A673 (cell line): ENCODE measurements around the gene ANP32A. TPM values are rescaled to one million over a fixed set of nuclear protein-coding genes. Genes with fewer than 3 reads are reported as not detected.

Experiments
- BruUV-seq: library from RNA; stranded (reverse); fragments of 400-500 nt; replicated peaks from 2 replicates; lab custom pipeline; 2021; lab: Mats Ljungman, UMichigan
- CTCF ChIA-PET: fragments of 300-600 bp; sonication (Branson Sonifier 250); formaldehyde crosslinking; loops from one replicate; lab custom pipeline; 2022; ENCODE audit warnings: antibody characterized with exemption; lab: Charles Lee
- POLR2A ChIA-PET: fragments of 300-600 bp; sonication (Branson Sonifier 250); formaldehyde crosslinking; loops from one replicate; lab custom pipeline; 2022; ENCODE audit warnings: antibody characterized with exemption; ENCODE audit not compliant: low non-redundant PET; lab: Charles Lee
- DNase-seq: peaks from one replicate; pipeline ENCODE4 v3.0.0-alpha.2; 2015; ENCODE audit warnings: low spot score
- H3K27ac ChIP-seq: fragments of 200-600 bp; sonication (generic); 2 replicates; pipeline ENCODE4 v1.5.1; 2016; ENCODE audit warnings: mixed run types, low read depth, mild to moderate bottlenecking, mixed read lengths, antibody characterized with exemption, low read length; ENCODE audit not compliant: poor library complexity, severe bottlenecking
- H3K27me3 ChIP-seq: fragments of 200-600 bp; sonication (generic); replicated peaks from 2 replicates; pipeline ENCODE4 v1.6.1; 2017; ENCODE audit warnings: mixed run types, low read depth, mild to moderate bottlenecking, mixed read lengths, antibody characterized with exemption, low read length; ENCODE audit not compliant: insufficient read depth, poor library complexity
- H3K36me3 ChIP-seq: fragments of 200-600 bp; sonication (generic); 2 replicates; pipeline ENCODE4 v1.6.1; 2016; ENCODE audit warnings: mixed run types, mild to moderate bottlenecking, mixed read lengths, antibody characterized with exemption, low read length; ENCODE audit not compliant: insufficient read depth, poor library complexity, severe bottlenecking
- H3K4me1 ChIP-seq: fragments of 200-600 bp; sonication (generic); 2 replicates; pipeline ENCODE4 v1.6.1; 2017; ENCODE audit warnings: mixed run types, mild to moderate bottlenecking, mixed read lengths, antibody characterized with exemption, low read length; ENCODE audit not compliant: insufficient read depth, poor library complexity, severe bottlenecking
- H3K4me3 ChIP-seq: fragments of 200-600 bp; sonication (generic); 2 replicates; pipeline ENCODE4 v1.5.1; 2016; ENCODE audit warnings: low read depth, mixed run types, mild to moderate bottlenecking, mixed read lengths, low read length; ENCODE audit not compliant: poor library complexity, severe bottlenecking
- H3K9me3 ChIP-seq: fragments of 200-600 bp; sonication (generic); 2 replicates; pipeline ENCODE4 v1.6.1; 2016; ENCODE audit warnings: mixed run types, low read depth, mild to moderate bottlenecking, mixed read lengths, antibody characterized with exemption, low read length; ENCODE audit not compliant: poor library complexity, severe bottlenecking
- EZH2 ChIP-seq: fragments of 200-600 bp; sonication (generic); IDR thresholded peaks from 2 replicates; pipeline ENCODE4 v1.6.1; 2017; ENCODE audit warnings: borderline replicate concordance, low read depth, mild to moderate bottlenecking, mixed read lengths, antibody characterized with exemption, low read length; ENCODE audit not compliant: poor library complexity, severe bottlenecking
- intact Hi-C: fragments of 100-400 bp; cut with micrococcal nuclease; formaldehyde crosslinking; loops from one replicate; pipeline ENCODE4 v1.10.0; 2022; ENCODE audit not compliant: unreplicated experiment
- total RNA-seq: library from RNA; stranded (reverse); gene quantifications from 2 replicates; pipeline ENCODE4 v1.2.3, GENCODE V29; 2021
- TF ChIP-seq, protein P1 (sequence below): fragments of 300-800, 200-600 bp; sonication (generic); conservative IDR thresholded peaks from 2 replicates; pipeline ENCODE4 v1.5.1; 2017; ENCODE audit warnings: low read depth, mild to moderate bottlenecking, antibody characterized with exemption, low read length, moderate library complexity, mixed read lengths

ANP32A gene
- total RNA-seq, 1 experiment from 2014 or later: 331 TPM

DNA sequence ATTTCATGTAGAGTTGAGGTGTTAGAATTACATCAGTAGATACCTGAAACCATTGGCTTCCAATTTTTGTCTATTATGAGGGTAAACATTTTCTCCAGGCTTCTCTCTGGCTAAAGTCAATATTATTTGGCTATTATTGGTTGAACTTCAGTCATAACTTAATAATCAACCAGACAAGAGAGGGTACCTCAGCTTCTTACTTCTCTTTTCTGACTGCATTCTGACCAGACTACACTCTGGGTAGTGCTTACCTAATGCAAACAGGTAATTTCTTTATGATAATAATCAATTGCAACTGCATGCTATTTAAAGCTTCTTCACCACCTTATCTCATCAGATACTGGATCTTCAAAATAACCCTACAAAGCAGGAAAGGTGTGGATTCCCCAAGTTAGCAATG is 85.1 kb downstream of the ANP32A start:
- ChIA-PET CTCF (interaction anchor here (0.6 kb wide), 1 partner anchor 506 kb away, joined by 4 read pairs; no protein-coding TSS in a partner anchor), POLR2A (no interaction called here)
- no TSS peak for BruUV-seq

DNA sequence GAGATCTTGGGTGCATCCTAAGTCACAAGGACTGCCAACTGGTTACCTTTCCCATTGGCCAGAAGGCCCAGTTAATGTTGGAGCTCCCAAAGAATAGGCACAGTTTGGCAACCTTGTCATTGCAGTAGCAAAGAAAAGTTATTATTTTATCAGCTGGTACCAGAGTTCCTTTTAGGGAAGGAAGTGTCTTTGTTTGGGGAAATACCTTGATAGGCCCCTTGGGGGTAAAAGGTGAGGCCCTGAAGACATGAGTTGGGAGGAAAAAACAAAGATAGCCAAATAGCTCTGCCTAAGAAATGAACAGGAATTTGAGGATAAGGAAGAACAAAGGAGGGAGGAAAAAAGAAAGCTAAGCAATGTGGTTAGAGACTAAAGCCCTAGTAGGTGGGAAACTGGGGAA is 85.8 kb downstream of the ANP32A start:
- BruUV-seq: no TSS peak
- no peak for DNase-seq
- H3K27ac ChIP-seq: no peak overlapping the region
- no peak overlapping the region for H3K4me3 ChIP-seq
- intact Hi-C loops: loop anchor here (5.0 kb wide), 1 partner anchor 187 kb away; no protein-coding TSS in a partner anchor
- TF ChIP-seq, protein P1, sequence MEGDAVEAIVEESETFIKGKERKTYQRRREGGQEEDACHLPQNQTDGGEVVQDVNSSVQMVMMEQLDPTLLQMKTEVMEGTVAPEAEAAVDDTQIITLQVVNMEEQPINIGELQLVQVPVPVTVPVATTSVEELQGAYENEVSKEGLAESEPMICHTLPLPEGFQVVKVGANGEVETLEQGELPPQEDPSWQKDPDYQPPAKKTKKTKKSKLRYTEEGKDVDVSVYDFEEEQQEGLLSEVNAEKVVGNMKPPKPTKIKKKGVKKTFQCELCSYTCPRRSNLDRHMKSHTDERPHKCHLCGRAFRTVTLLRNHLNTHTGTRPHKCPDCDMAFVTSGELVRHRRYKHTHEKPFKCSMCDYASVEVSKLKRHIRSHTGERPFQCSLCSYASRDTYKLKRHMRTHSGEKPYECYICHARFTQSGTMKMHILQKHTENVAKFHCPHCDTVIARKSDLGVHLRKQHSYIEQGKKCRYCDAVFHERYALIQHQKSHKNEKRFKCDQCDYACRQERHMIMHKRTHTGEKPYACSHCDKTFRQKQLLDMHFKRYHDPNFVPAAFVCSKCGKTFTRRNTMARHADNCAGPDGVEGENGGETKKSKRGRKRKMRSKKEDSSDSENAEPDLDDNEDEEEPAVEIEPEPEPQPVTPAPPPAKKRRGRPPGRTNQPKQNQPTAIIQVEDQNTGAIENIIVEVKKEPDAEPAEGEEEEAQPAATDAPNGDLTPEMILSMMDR: no peak
- TF ChIP-seq EZH2: no peak
- no peaks in the 10 kb centered on the region for H3K36me3 ChIP-seq
- no peaks in the 10 kb centered on the region for H3K9me3 ChIP-seq
- H3K4me1 ChIP-seq: peaks cover 5% of the 10 kb centered on the region
- H3K27me3 ChIP-seq: no peaks in the 10 kb centered on the region
- ChIA-PET CTCF (no interaction called here), POLR2A (no interaction called here)

More for the DNA sequence above, 85.1 kb downstream of the ANP32A start:
- H3K9me3 ChIP-seq: no peaks in the 10 kb centered on the region
- H3K36me3 ChIP-seq: no peaks in the 10 kb centered on the region
- no peak overlapping the region for H3K4me3 ChIP-seq
- DNase-seq: no peak
- H3K27ac ChIP-seq: no peak overlapping the region
- TF ChIP-seq, protein P1: no peak
- no peak for TF ChIP-seq EZH2
- no peaks in the 10 kb centered on the region for H3K27me3 ChIP-seq
- peaks cover 4% of the 10 kb centered on the region for H3K4me1 ChIP-seq
- intact Hi-C loops: no loop called here

DNA sequence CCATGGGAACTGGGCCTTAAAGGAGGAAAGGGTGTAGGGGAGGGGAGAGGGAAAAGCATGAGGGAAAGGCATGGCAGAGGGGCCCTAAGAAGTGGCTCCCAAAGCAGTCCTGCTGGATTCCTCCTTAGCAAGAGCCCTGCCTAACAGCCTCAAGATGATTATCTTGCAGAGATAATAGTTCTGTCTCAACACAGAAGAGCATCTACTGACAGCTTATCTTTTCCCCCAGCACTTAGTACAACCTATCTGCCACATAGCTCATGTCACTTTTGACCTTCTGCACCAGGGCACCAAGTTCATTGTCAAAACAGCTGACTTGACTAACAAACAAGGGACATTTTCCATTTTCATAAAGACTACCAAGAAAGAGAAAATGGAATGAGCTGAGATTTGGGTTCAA is 86.3 kb downstream of the ANP32A start:
- TF ChIP-seq, protein P1: no peak
- no peak for TF ChIP-seq EZH2
- DNase-seq: no peak
- CTCF ChIA-PET: interaction anchor here (0.5 kb wide), 1 partner anchor 457 kb away, joined by 3 read pairs; the partner anchor contains the start of gene FEM1B
- Histone ChIP-seq H3K4me3 (no peak overlapping the region), H3K9me3 (no peaks in the 10 kb centered on the region), H3K36me3 (no peaks in the 10 kb centered on the region), H3K4me1 (peaks cover 5% of the 10 kb centered on the region), H3K27me3 (no peaks in the 10 kb centered on the region), H3K27ac (no peak overlapping the region)
- intact Hi-C loops: loop anchor here (5.0 kb wide), 1 partner anchor 188 kb away; no protein-coding TSS in a partner anchor
- no TSS peak for BruUV-seq
- POLR2A ChIA-PET: no interaction called here
